HEK293 (cell line): ENCODE results near the gene AHCTF1.

Experiments
- CTCF ChIA-PET: fragments of 350-600 bp; formaldehyde crosslinking; extraction: SDS; loops from one replicate; lab custom pipeline; 2021; ENCODE audit warnings: antibody characterized with exemption; lab: Yijun Ruan, JAX
- POLR2A ChIA-PET: fragments of 300-600 bp; formaldehyde crosslinking; extraction: SDS; loops from one replicate; lab custom pipeline; 2020; ENCODE audit warnings: antibody characterized with exemption, inconsistent platforms; lab: Yijun Ruan, JAX
- H3K27ac ChIP-seq: fragments of 200-500 bp; sonication (Bioruptor generic); 2 replicates; pipeline ENCODE4 v1.5.1; 2014; ENCODE audit warnings: low read depth, low read length, control low read depth, inconsistent platforms; ENCODE audit errors: extremely low read depth
- H3K36me3 ChIP-seq, 2 experiments: fragments of 200-500 bp in 1 of 2; sonication (Bioruptor generic) in 1 of 2; 1 replicate in 1 of 2; 2 replicates in 1 of 2; pipeline ENCODE4 v1.5.1; 2014 to 2017; ENCODE audit warnings: inconsistent platforms in 2 of 2, low read length in 2 of 2; ENCODE audit not compliant: control insufficient read depth in 2 of 2, insufficient read depth in 1 of 2
- H3K4me1 ChIP-seq: fragments of 200-500 bp; sonication (Bioruptor generic); 2 replicates; pipeline ENCODE4 v1.5.1; 2014; ENCODE audit warnings: mild to moderate bottlenecking, low read length, inconsistent platforms; ENCODE audit not compliant: control insufficient read depth, insufficient read depth
- H3K4me3 ChIP-seq: 2 replicates; pipeline ENCODE4 v1.5.1; 2011; ENCODE audit warnings: low read depth, mild to moderate bottlenecking, control low read depth, low read length, moderate library complexity
- H3K9me3 ChIP-seq: fragments of 200-500 bp; sonication (Bioruptor generic); 2 replicates; pipeline ENCODE4 v1.5.1; 2014; ENCODE audit warnings: low read depth, low read length, inconsistent platforms; ENCODE audit not compliant: control insufficient read depth, insufficient read depth
- GLIS2 ChIP-seq: fragments of 450-650 bp; formaldehyde crosslinking; IDR thresholded peaks from 2 replicates; pipeline ENCODE4 v1.5.1; 2016; ENCODE audit warnings: missing biosample characterization, missing genetic modification characterization
- KLF7 ChIP-seq: fragments of 450-650 bp; formaldehyde crosslinking; IDR thresholded peaks from 2 replicates; pipeline ENCODE4 v1.5.1; 2016; ENCODE audit warnings: missing biosample characterization, missing genetic modification characterization, borderline replicate concordance
- RBAK ChIP-seq: fragments of 450-650 bp; formaldehyde crosslinking; IDR thresholded peaks from 2 replicates; pipeline ENCODE4 v1.5.1; 2016; ENCODE audit warnings: missing biosample characterization, missing genetic modification characterization
- SCRT2 ChIP-seq: fragments of 450-650 bp; formaldehyde crosslinking; IDR thresholded peaks from 2 replicates; pipeline ENCODE4 v1.5.1; 2016; ENCODE audit warnings: missing biosample characterization, missing genetic modification characterization
- ZBTB8A ChIP-seq: fragments of 450-650 bp; formaldehyde crosslinking; IDR thresholded peaks from 2 replicates; pipeline ENCODE4 v1.5.1; 2016; ENCODE audit warnings: missing biosample characterization, missing genetic modification characterization
- ZFP41 ChIP-seq: fragments of 450-650 bp; formaldehyde crosslinking; IDR thresholded peaks from 2 replicates; pipeline ENCODE4 v1.5.1; 2016; ENCODE audit warnings: missing biosample characterization, missing genetic modification characterization, borderline replicate concordance
- ZNF10 ChIP-seq: fragments of 450-650 bp; formaldehyde crosslinking; IDR thresholded peaks from 2 replicates; pipeline ENCODE4 v1.5.1; 2017; ENCODE audit warnings: missing biosample characterization, missing genetic modification characterization
- ZNF121 ChIP-seq: fragments of 450-650 bp; formaldehyde crosslinking; IDR thresholded peaks from 2 replicates; pipeline ENCODE4 v1.5.1; 2016; ENCODE audit warnings: missing biosample characterization, missing genetic modification characterization
- ZNF157 ChIP-seq: fragments of 450-650 bp; formaldehyde crosslinking; IDR thresholded peaks from 2 replicates; pipeline ENCODE4 v1.5.1; 2016; ENCODE audit warnings: missing biosample characterization, missing genetic modification characterization
- ZNF18 ChIP-seq: fragments of 450-650 bp; formaldehyde crosslinking; IDR thresholded peaks from 2 replicates; pipeline ENCODE4 v1.5.1; 2016; ENCODE audit warnings: missing biosample characterization, missing genetic modification characterization
- ZNF221 ChIP-seq: fragments of 450-650 bp; formaldehyde crosslinking; IDR thresholded peaks from 2 replicates; pipeline ENCODE4 v1.5.1; 2017; ENCODE audit warnings: missing biosample characterization, missing genetic modification characterization, borderline replicate concordance
- ZNF302 ChIP-seq: fragments of 450-650 bp; formaldehyde crosslinking; IDR thresholded peaks from 2 replicates; pipeline ENCODE4 v1.5.1; 2016; ENCODE audit warnings: missing biosample characterization, missing genetic modification characterization, low read depth
- ZNF37A ChIP-seq: fragments of 450-650 bp; IDR thresholded peaks from 2 replicates; pipeline ENCODE4 v1.5.1; 2018; ENCODE audit warnings: missing biosample characterization, missing genetic modification characterization
- ZNF391 ChIP-seq: fragments of 450-650 bp; formaldehyde crosslinking; IDR thresholded peaks from 2 replicates; pipeline ENCODE4 v1.5.1; 2016; ENCODE audit warnings: low read depth, missing biosample characterization, missing genetic modification characterization, borderline replicate concordance
- ZNF423 ChIP-seq: fragments of 450-650 bp; formaldehyde crosslinking; IDR thresholded peaks from 2 replicates; pipeline ENCODE4 v1.5.1; 2016; ENCODE audit warnings: missing biosample characterization, missing genetic modification characterization
- ZNF561 ChIP-seq: fragments of 450-650 bp; IDR thresholded peaks from 2 replicates; pipeline ENCODE4 v1.5.1; 2018; ENCODE audit warnings: missing biosample characterization, missing genetic modification characterization, borderline replicate concordance
- ZNF677 ChIP-seq: fragments of 450-650 bp; IDR thresholded peaks from 2 replicates; pipeline ENCODE4 v1.5.0; 2018; ENCODE audit warnings: missing biosample characterization, mild to moderate bottlenecking, missing genetic modification characterization, moderate library complexity
- ZNF785 ChIP-seq: fragments of 450-650 bp; formaldehyde crosslinking; IDR thresholded peaks from 2 replicates; pipeline ENCODE4 v1.5.1; 2016; ENCODE audit warnings: missing biosample characterization, missing genetic modification characterization
- ZSCAN23 ChIP-seq: fragments of 450-650 bp; formaldehyde crosslinking; IDR thresholded peaks from 2 replicates; pipeline ENCODE4 v1.5.1; 2016; ENCODE audit warnings: missing biosample characterization, missing genetic modification characterization
- TF ChIP-seq, protein P1 (sequence below): fragments of 450-650 bp; formaldehyde crosslinking; IDR thresholded peaks from 2 replicates; pipeline ENCODE4 v1.5.1; 2016; ENCODE audit warnings: missing biosample characterization, missing genetic modification characterization, borderline replicate concordance
- TF ChIP-seq, protein P2 (sequence below): fragments of 450-650 bp; formaldehyde crosslinking; IDR thresholded peaks from 2 replicates; pipeline ENCODE4 v1.5.1; 2017; ENCODE audit warnings: missing biosample characterization, missing genetic modification characterization
- TF ChIP-seq, protein P3 (sequence below): fragments of 450-650 bp; formaldehyde crosslinking; IDR thresholded peaks from 2 replicates; pipeline ENCODE4 v1.5.1; 2016; ENCODE audit warnings: missing biosample characterization, missing genetic modification characterization

AHCTF1 gene

DNA sequence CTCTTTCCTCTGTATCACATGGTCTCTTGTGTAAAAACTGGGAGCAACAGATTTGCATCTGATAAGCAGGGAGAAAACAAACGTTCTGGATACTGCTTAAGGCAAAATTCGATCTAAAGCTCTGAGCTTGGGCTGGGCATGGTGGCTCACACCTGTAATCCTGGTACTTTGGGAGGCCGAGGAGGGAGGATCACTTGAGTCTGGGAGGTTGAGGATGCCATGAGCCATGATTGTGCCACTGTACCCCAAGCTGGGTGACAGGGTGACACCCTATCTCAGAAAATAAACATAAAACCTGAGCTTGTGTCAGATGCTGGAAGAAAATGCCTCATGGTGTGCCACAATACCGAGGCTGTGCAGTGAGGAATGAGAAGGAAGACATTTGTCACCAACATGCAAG, 133.6 kb downstream of the AHCTF1 start:
- TF ChIP-seq, protein P1, sequence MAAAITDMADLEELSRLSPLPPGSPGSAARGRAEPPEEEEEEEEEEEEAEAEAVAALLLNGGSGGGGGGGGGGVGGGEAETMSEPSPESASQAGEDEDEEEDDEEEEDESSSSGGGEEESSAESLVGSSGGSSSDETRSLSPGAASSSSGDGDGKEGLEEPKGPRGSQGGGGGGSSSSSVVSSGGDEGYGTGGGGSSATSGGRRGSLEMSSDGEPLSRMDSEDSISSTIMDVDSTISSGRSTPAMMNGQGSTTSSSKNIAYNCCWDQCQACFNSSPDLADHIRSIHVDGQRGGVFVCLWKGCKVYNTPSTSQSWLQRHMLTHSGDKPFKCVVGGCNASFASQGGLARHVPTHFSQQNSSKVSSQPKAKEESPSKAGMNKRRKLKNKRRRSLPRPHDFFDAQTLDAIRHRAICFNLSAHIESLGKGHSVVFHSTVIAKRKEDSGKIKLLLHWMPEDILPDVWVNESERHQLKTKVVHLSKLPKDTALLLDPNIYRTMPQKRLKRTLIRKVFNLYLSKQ (tag by site-specific recombination): no peak
- no peak for TF ChIP-seq ZNF302
- TF ChIP-seq ZNF785: no peak
- TF ChIP-seq ZNF677: no peak
- TF ChIP-seq, protein P2, sequence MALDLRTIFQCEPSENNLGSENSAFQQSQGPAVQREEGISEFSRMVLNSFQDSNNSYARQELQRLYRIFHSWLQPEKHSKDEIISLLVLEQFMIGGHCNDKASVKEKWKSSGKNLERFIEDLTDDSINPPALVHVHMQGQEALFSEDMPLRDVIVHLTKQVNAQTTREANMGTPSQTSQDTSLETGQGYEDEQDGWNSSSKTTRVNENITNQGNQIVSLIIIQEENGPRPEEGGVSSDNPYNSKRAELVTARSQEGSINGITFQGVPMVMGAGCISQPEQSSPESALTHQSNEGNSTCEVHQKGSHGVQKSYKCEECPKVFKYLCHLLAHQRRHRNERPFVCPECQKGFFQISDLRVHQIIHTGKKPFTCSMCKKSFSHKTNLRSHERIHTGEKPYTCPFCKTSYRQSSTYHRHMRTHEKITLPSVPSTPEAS: no peak
- no peak for TF ChIP-seq ZNF561 (tag by site-specific recombination)
- TF ChIP-seq ZNF221 (tag by site-specific recombination): no peak
- TF ChIP-seq ZFP41 (tag by site-specific recombination): no peak
- no peak for TF ChIP-seq ZNF391 (tag by site-specific recombination)
- TF ChIP-seq ZNF37A (tag by site-specific recombination): no peak
- no peak for TF ChIP-seq ZNF157 (tag by site-specific recombination)
- TF ChIP-seq GLIS2: no peak
- TF ChIP-seq ZNF10 (tag by site-specific recombination): no peak
- no peak for TF ChIP-seq ZNF121
- CTCF ChIA-PET: no interaction called here

GRCh38 chr1:246797597-246797996, 134.2 kb downstream of the AHCTF1 start:
- POLR2A ChIA-PET: no interaction called here
- TF ChIP-seq ZBTB8A (no peak), ZNF18 (no peak), ZSCAN23 (tag by site-specific recombination) (no peak), KLF7 (tag by site-specific recombination) (no peak), RBAK (no peak), SCRT2 (no peak), ZNF423 (tag by site-specific recombination) (no peak)
- TF ChIP-seq, protein P3, sequence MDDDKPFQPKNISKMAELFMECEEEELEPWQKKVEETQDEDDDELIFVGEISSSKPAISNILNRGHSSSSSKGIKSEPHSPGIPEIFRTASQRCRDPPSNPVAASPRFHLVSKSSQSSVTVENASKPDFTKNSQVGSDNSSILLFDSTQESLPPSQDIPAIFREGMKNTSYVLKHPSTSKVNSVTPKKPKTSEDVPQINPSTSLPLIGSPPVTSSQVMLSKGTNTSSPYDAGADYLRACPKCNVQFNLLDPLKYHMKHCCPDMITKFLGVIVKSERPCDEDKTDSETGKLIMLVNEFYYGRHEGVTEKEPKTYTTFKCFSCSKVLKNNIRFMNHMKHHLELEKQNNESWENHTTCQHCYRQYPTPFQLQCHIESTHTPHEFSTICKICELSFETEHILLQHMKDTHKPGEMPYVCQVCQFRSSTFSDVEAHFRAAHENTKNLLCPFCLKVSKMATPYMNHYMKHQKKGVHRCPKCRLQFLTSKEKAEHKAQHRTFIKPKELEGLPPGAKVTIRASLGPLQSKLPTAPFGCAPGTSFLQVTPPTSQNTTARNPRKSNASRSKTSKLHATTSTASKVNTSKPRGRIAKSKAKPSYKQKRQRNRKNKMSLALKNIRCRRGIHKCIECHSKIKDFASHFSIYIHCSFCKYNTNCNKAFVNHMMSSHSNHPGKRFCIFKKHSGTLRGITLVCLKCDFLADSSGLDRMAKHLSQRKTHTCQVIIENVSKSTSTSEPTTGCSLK: no peak
- TF ChIP-seq, all 188 proteins: peak for 0
- CTCF ChIA-PET: no interaction called here

More for the DNA sequence above, 133.6 kb downstream of the AHCTF1 start:
- no peaks in the 10 kb centered on the region for H3K9me3 ChIP-seq
- H3K36me3 ChIP-seq: no peaks in the 10 kb centered on the region
- H3K4me3 ChIP-seq: no peak overlapping the region
- H3K4me1 ChIP-seq: no peaks in the 10 kb centered on the region
- POLR2A ChIA-PET: no interaction called here
- no peak overlapping the region for H3K27ac ChIP-seq

More at GRCh38 chr1:246797597-246797996, 134.2 kb downstream of the AHCTF1 start:
- Histone ChIP-seq H3K36me3 (no peaks in the 10 kb centered on the region), H3K4me3 (no peak overlapping the region), H3K4me1 (no peaks in the 10 kb centered on the region), H3K9me3 (no peaks in the 10 kb centered on the region), H3K27ac (no peak overlapping the region)
